ENCODE data around the gene ZNG1F.
"Not testable (repeated sequence)": the region's sequence is repeated elsewhere in the genome, so short reads cannot be mapped to it uniquely, and the experiment has no call there.

ZNG1F gene

GRCh38 chr9:41189217-41189616 lies at the start of gene ZNG1F:
TSS of gene ZNG1F (minus strand) at chr9:41189317. CDS start at chr9:41189258, 59 bp downstream.
- not testable (repeated sequence) for DNase-seq

GRCh38 chr9:41237110-41237749 lies 48.1 kb upstream of the ZNG1F start:
- not testable (repeated sequence) for DNase-seq

GRCh38 chr9:41236486-41237109 lies 47.5 kb upstream of the ZNG1F start:
- DNase-seq, result not testable (repeated sequence)

GRCh38 chr9:41234811-41235805 lies 46.0 kb upstream of the ZNG1F start:
- not testable (repeated sequence) for DNase-seq

GRCh38 chr9:41234221-41234620 lies 45.1 kb upstream of the ZNG1F start:
- not testable (repeated sequence) for DNase-seq

- not testable (repeated sequence) for DNase-seq
Measured at GRCh38 chr9:41232326-41232725, 43.2 kb upstream of the ZNG1F start.

- not testable (repeated sequence) for DNase-seq
Measured at GRCh38 chr9:41230418-41230817, 41.3 kb upstream of the ZNG1F start.

GRCh38 chr9:41229408-41230401 lies 40.6 kb upstream of the ZNG1F start:
- DNase-seq, result no peak

- not testable (repeated sequence) for DNase-seq
Measured at GRCh38 chr9:41219831-41220230, 30.7 kb upstream of the ZNG1F start.

- not testable (repeated sequence) for DNase-seq
Measured at GRCh38 chr9:41188439-41188838, 678 bp downstream of the ZNG1F start.

GRCh38 chr9:41174994-41175393 lies 14.1 kb downstream of the ZNG1F start:
- DNase-seq, result not testable (repeated sequence)

- not testable (repeated sequence) for DNase-seq
Measured at GRCh38 chr9:41150116-41150515, 39.0 kb downstream of the ZNG1F start.

GRCh38 chr9:41141878-41142277 lies 47.2 kb downstream of the ZNG1F start:
- DNase-seq, result not testable (repeated sequence)

GRCh38 chr9:41128581-41128980 lies 60.5 kb downstream of the ZNG1F start, which contains the start of gene FOXD4L6:
TSS of gene FOXD4L6 (minus strand) at chr9:41128681. CDS start at chr9:41128383, 298 bp downstream.
- not testable (repeated sequence) for DNase-seq

- DNase-seq, result not testable (repeated sequence)
Measured at GRCh38 chr9:41126746-41127446, 62.2 kb downstream of the ZNG1F start.

GRCh38 chr9:41125936-41126335 lies 63.2 kb downstream of the ZNG1F start:
- DNase-seq, result not testable (repeated sequence)

GRCh38 chr9:41125109-41125658 lies 63.9 kb downstream of the ZNG1F start:
- not testable (repeated sequence) for DNase-seq

- DNase-seq, result not testable (repeated sequence)
Measured at GRCh38 chr9:41124250-41125108, 64.6 kb downstream of the ZNG1F start.

GRCh38 chr9:41123812-41124211 lies 65.3 kb downstream of the ZNG1F start:
- not testable (repeated sequence) for DNase-seq

- not testable (repeated sequence) for DNase-seq
Measured at GRCh38 chr9:41123396-41123795, 65.7 kb downstream of the ZNG1F start.
